HG03060 (cell line): Measurements from ENCODE around the gene SDCBP2.

ENCODE experiments used
- ATAC-seq: cut with Tn5 transposase; IDR thresholded peaks from one replicate; pipeline ENCODE4 v1.9.1; 2021; ENCODE audit warnings: low read depth, moderate number of reproducible peaks; ENCODE audit not compliant: unreplicated experiment

The SDCBP2 gene

GRCh38 chr20:1278993-1279392, 49.9 kb downstream of the SDCBP2 start:
- no peak for ATAC-seq

GRCh38 chr20:1277529-1278322, 51.2 kb downstream of the SDCBP2 start:
- ATAC-seq: no peak

GRCh38 chr20:1275919-1276318, 53.0 kb downstream of the SDCBP2 start:
- no peak for ATAC-seq

GRCh38 chr20:1274485-1275311, 54.2 kb downstream of the SDCBP2 start:
- ATAC-seq: no peak

- ATAC-seq: no peak
These were observed 55.6 kb downstream of the SDCBP2 start for GRCh38 chr20:1273366-1273765.

- ATAC-seq: no peak
These were observed 56.4 kb downstream of the SDCBP2 start for GRCh38 chr20:1272368-1273100.

- ATAC-seq: no peak
These were observed 59.1 kb downstream of the SDCBP2 start for GRCh38 chr20:1269850-1270249.

- ATAC-seq: no peak
These were observed 59.7 kb downstream of the SDCBP2 start for GRCh38 chr20:1269235-1269634.

- no peak for ATAC-seq
These were observed 61.0 kb downstream of the SDCBP2 start for GRCh38 chr20:1267809-1268374.

GRCh38 chr20:1267161-1267560, 61.8 kb downstream of the SDCBP2 start:
- ATAC-seq: no peak

- ATAC-seq: no peak
These were observed 62.6 kb downstream of the SDCBP2 start, which contains the start of gene SNPH for GRCh38 chr20:1266167-1266973. SNPH (plus strand) TSS chr20:1266294; CDS start chr20:1296240, 29,946 bp downstream.

GRCh38 chr20:1265916-1266166, 63.1 kb downstream of the SDCBP2 start:
- ATAC-seq: no peak

GRCh38 chr20:1265226-1265915, 63.6 kb downstream of the SDCBP2 start:
- no peak for ATAC-seq

GRCh38 chr20:1264727-1265126, 64.2 kb downstream of the SDCBP2 start:
- ATAC-seq: no peak

GRCh38 chr20:1263853-1264252, 65.1 kb downstream of the SDCBP2 start:
- no peak for ATAC-seq
